Endodermal cell (in vitro differentiated cells): ENCODE data around the gene EP400. TPM values are rescaled to one million over a fixed set of nuclear protein-coding genes. Genes with fewer than 3 reads are reported as not detected.

Experiments used
- DNase-seq: peaks from one replicate; pipeline ENCODE4 v3.0.0-alpha.2; 2017
- H3K27ac ChIP-seq: 2 replicates; pipeline ENCODE4 v1.5.1; 2013; ENCODE audit warnings: mild to moderate bottlenecking, low read depth, low read length, moderate library complexity
- H3K27me3 ChIP-seq: 2 replicates; pipeline ENCODE4 v1.6.1; 2013; ENCODE audit warnings: mild to moderate bottlenecking, low read length, moderate library complexity; ENCODE audit not compliant: insufficient read depth, control insufficient read depth, poor library complexity, severe bottlenecking
- H3K36me3 ChIP-seq: 2 replicates; pipeline ENCODE4 v1.7.0; 2013; ENCODE audit warnings: mild to moderate bottlenecking, low read length, moderate library complexity; ENCODE audit not compliant: control insufficient read depth, insufficient read depth
- H3K4me1 ChIP-seq: one replicate; pipeline ENCODE4 v1.7.0; 2013; ENCODE audit warnings: low read length; ENCODE audit not compliant: control insufficient read depth, insufficient read depth
- H3K4me3 ChIP-seq: 2 replicates; pipeline ENCODE4 v1.5.1; 2013; ENCODE audit warnings: mild to moderate bottlenecking, low read length, moderate library complexity
- H3K9ac ChIP-seq: 2 replicates; pipeline ENCODE4 v1.6.1; 2013; ENCODE audit warnings: mild to moderate bottlenecking, low read length, moderate library complexity; ENCODE audit not compliant: poor library complexity, severe bottlenecking; ENCODE audit errors: extremely low read depth
- H3K9me3 ChIP-seq: 2 replicates; pipeline ENCODE4 v1.6.1; 2013; ENCODE audit warnings: mild to moderate bottlenecking, low read length, moderate library complexity; ENCODE audit not compliant: control insufficient read depth
- H3K27ac Mint-ChIP-seq: 2 replicates; pipeline ENCODE4 v1.8.0; 2020; ENCODE audit warnings: mixed read lengths
- H3K27me3 Mint-ChIP-seq: 2 replicates; pipeline ENCODE4 v1.8.0; 2021; ENCODE audit warnings: mild to moderate bottlenecking, mixed read lengths; ENCODE audit not compliant: insufficient read depth
- H3K36me3 Mint-ChIP-seq: 2 replicates; pipeline ENCODE4 v1.8.0; 2020; ENCODE audit warnings: low read depth, mixed read lengths
- H3K4me1 Mint-ChIP-seq: 2 replicates; pipeline ENCODE4 v1.8.0; 2020; ENCODE audit warnings: mixed read lengths
- H3K4me3 Mint-ChIP-seq: 2 replicates; pipeline ENCODE4 v1.8.0; 2020; ENCODE audit warnings: mild to moderate bottlenecking, moderate library complexity, mixed read lengths
- H3K9me3 Mint-ChIP-seq: 2 replicates; pipeline ENCODE4 v1.8.0; 2020; ENCODE audit warnings: mild to moderate bottlenecking, mixed read lengths
- WGBS, 2 experiments: methylation state at CpG; one replicate each; pipeline versions ENCODE4 v1.1.5 to v1.1.7; 2013; ENCODE audit warnings: missing lambda C conversion rate in 2 of 2, mixed read lengths in 1 of 2; ENCODE audit not compliant: insufficient coverage in 1 of 2, insufficient read length in 1 of 2; 5-methylcytosine and 5-hydroxymethylcytosine counted together
- total RNA-seq, 2 donors: library from RNA; stranded (reverse); fragmentation: NEBNext Ultra II Directional in 1 of 2; extraction: Animal tissue kit (Norgen Biotek cat#: 25700) in 1 of 2; gene quantifications; 2 replicates in 1 of 2; 3 replicates in 1 of 2; pipeline ENCODE4 v1.2.1, GENCODE V29; 2021
- TF ChIP-seq, protein P1 (sequence below): fragments of 200-600 bp; sonication (generic); conservative IDR thresholded peaks from 2 replicates; pipeline ENCODE4 v1.5.0; 2021; ENCODE audit warnings: antibody characterized with exemption, mild to moderate bottlenecking

The EP400 gene
- total RNA-seq, 2 donors from 2014 or later: 64.7 to 78.3 TPM

- Mint-ChIP-seq H3K4me3 (no peak overlapping the region), H3K27me3 (no peaks in the 10 kb centered on the region), H3K4me1 (no peaks in the 10 kb centered on the region), H3K9me3 (no peaks in the 10 kb centered on the region), H3K27ac (no peak overlapping the region), H3K36me3 (peaks cover 64% of the 10 kb centered on the region)
- Histone ChIP-seq H3K9ac (no peak overlapping the region), H3K4me1 (no peaks in the 10 kb centered on the region), H3K9me3 (no peaks in the 10 kb centered on the region), H3K27me3 (no peaks in the 10 kb centered on the region), H3K4me3 (no peak overlapping the region), H3K27ac (no peak overlapping the region), H3K36me3 (peaks cover 44% of the 10 kb centered on the region)
- TF ChIP-seq, protein P1, sequence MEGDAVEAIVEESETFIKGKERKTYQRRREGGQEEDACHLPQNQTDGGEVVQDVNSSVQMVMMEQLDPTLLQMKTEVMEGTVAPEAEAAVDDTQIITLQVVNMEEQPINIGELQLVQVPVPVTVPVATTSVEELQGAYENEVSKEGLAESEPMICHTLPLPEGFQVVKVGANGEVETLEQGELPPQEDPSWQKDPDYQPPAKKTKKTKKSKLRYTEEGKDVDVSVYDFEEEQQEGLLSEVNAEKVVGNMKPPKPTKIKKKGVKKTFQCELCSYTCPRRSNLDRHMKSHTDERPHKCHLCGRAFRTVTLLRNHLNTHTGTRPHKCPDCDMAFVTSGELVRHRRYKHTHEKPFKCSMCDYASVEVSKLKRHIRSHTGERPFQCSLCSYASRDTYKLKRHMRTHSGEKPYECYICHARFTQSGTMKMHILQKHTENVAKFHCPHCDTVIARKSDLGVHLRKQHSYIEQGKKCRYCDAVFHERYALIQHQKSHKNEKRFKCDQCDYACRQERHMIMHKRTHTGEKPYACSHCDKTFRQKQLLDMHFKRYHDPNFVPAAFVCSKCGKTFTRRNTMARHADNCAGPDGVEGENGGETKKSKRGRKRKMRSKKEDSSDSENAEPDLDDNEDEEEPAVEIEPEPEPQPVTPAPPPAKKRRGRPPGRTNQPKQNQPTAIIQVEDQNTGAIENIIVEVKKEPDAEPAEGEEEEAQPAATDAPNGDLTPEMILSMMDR: no peak
- WGBS, 2 experiments: 93 to 95% methylated on average over 4 to 6 of the region's 6 CpGs
- peak; percentile 24 for DNase-seq
These were observed 164.9 kb downstream of the EP400 start for GRCh38 chr12:132114667-132115066.

DNA sequence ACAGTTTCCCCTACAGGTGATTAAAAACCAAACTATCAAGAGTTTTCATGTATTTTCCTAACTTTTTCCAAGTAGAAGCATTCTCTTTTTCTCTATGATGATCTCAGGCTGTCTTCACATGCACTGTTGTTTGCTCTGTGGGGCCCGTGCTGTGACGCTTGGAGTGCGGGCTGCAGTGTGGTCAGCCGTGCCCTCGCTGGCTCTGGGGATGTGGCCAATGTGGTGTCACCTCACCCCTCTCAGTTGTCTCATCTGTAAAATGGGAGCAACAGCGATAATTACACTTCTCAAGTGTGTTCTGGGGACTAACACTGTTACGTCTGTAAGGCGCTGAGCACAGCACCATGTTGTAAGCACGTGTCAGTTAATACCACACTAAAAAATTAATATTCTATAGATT lies 165.8 kb downstream of the EP400 start:
- Histone ChIP-seq H3K36me3 (peaks cover 39% of the 10 kb centered on the region), H3K4me3 (no peak overlapping the region), H3K9ac (no peak overlapping the region), H3K9me3 (no peaks in the 10 kb centered on the region), H3K27ac (no peak overlapping the region), H3K27me3 (no peaks in the 10 kb centered on the region), H3K4me1 (no peaks in the 10 kb centered on the region)
- Mint-ChIP-seq H3K4me1 (no peaks in the 10 kb centered on the region), H3K36me3 (peaks cover 63% of the 10 kb centered on the region), H3K27ac (no peak overlapping the region), H3K4me3 (no peak overlapping the region), H3K9me3 (no peaks in the 10 kb centered on the region), H3K27me3 (no peaks in the 10 kb centered on the region)
- TF ChIP-seq, protein P1: no peak
- 91 to 98% methylated on average over 7 to 9 of the region's 9 CpGs for WGBS, 2 experiments
- peak; percentile 30 for DNase-seq

- Mint-ChIP-seq H3K36me3 (peaks cover 57% of the 10 kb centered on the region), H3K27ac (no peak overlapping the region), H3K27me3 (no peaks in the 10 kb centered on the region), H3K4me1 (no peaks in the 10 kb centered on the region), H3K9me3 (no peaks in the 10 kb centered on the region), H3K4me3 (no peak overlapping the region)
- peak; percentile 31 for DNase-seq
- Histone ChIP-seq H3K4me3 (no peak overlapping the region), H3K9ac (no peak overlapping the region), H3K36me3 (peaks cover 44% of the 10 kb centered on the region), H3K27me3 (no peaks in the 10 kb centered on the region), H3K27ac (no peak overlapping the region), H3K9me3 (no peaks in the 10 kb centered on the region), H3K4me1 (no peaks in the 10 kb centered on the region)
- WGBS, 2 experiments: 96% methylated on average over 42 to 58 of the region's 58 CpGs
- TF ChIP-seq, protein P1: no peak
These were observed 167.2 kb downstream of the EP400 start for GRCh38 chr12:132116709-132117557.
